Measurements from ENCODE around the gene IRX4.

DNA sequence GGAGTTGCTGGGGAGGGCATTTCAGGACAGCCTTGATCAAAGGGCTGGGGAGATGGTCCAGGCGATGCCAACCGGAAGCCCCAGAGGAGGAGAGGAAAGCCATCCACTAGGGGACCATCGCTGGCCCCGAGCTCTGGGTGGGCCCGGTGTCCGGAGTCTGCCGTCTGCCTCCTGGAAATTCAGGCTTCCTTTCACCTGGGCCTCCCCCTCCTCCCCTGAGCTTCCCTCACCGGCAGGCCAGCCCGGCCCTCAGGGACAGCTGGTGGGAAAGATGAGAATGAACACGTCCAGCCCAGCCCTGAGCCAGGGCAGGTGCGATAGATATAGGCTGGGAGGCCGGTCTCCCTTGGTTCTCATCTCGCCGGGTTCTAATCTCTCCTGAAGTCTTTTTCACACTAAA is 17.2 kb downstream of the IRX4 start:
- TF ChIP-seq, protein P1, sequence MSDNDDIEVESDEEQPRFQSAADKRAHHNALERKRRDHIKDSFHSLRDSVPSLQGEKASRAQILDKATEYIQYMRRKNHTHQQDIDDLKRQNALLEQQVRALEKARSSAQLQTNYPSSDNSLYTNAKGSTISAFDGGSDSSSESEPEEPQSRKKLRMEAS (IDR thresholded peaks at IDR 0.05; ENCODE audit: insufficient read depth, insufficient read length): no peak
- TF ChIP-seq POLR2AphosphoS5 (IDR thresholded peaks at IDR 0.05; ENCODE audit: insufficient read depth, low read depth, low read length) (no peak), GATA2 (IDR thresholded peaks at IDR 0.05; ENCODE audit: insufficient read depth, insufficient read length, low read depth, low read length) (no peak), EZH2 (IDR thresholded peaks at IDR 0.05; ENCODE audit: borderline replicate concordance, low read depth, low read length, severe bottlenecking) (no peak), POLR2A (IDR thresholded peaks at IDR 0.05; ENCODE audit: low read depth, low read length) (no peak), MYC (IDR thresholded peaks at IDR 0.05; ENCODE audit: low read depth, low read length) (no peak)
- TF ChIP-seq, protein P2, sequence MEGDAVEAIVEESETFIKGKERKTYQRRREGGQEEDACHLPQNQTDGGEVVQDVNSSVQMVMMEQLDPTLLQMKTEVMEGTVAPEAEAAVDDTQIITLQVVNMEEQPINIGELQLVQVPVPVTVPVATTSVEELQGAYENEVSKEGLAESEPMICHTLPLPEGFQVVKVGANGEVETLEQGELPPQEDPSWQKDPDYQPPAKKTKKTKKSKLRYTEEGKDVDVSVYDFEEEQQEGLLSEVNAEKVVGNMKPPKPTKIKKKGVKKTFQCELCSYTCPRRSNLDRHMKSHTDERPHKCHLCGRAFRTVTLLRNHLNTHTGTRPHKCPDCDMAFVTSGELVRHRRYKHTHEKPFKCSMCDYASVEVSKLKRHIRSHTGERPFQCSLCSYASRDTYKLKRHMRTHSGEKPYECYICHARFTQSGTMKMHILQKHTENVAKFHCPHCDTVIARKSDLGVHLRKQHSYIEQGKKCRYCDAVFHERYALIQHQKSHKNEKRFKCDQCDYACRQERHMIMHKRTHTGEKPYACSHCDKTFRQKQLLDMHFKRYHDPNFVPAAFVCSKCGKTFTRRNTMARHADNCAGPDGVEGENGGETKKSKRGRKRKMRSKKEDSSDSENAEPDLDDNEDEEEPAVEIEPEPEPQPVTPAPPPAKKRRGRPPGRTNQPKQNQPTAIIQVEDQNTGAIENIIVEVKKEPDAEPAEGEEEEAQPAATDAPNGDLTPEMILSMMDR (IDR thresholded peaks at IDR 0.05; ENCODE audit: extremely low read depth in 1 of 2, insufficient read depth in 1 of 2, low read depth in 1 of 2, low read length in 2 of 2): no peak
